Transverse colon (tissue), 4 donors: Measurements from ENCODE around the gene DOCK3. TPM values are rescaled to one million over a fixed set of nuclear protein-coding genes. Genes with fewer than 3 reads are reported as not detected.

ENCODE experiments used
- DNase-seq: peaks from one replicate; pipeline ENCODE4 v3.0.0-alpha.2; 2019
- H3K27ac ChIP-seq, 4 donors: fragments of 200-600 bp; sonication (generic); 2 replicates each; pipeline ENCODE4 v1.5.1; 2016 to 2018; ENCODE audit warnings: inconsistent platforms in 4 of 4
- H3K27me3 ChIP-seq: fragments of 200-600 bp; sonication (generic); 2 replicates; pipeline ENCODE4 v1.5.1; 2017; ENCODE audit warnings: inconsistent platforms
- H3K36me3 ChIP-seq, 4 donors: fragments of 200-600 bp; sonication (generic); 2 replicates each; pipeline ENCODE4 v1.5.1; 2017 to 2019; ENCODE audit warnings: inconsistent platforms in 4 of 4
- H3K4me1 ChIP-seq, 4 donors: fragments of 200-600 bp; sonication (generic); 2 replicates each; pipeline ENCODE4 v1.5.1; 2017 to 2020; ENCODE audit warnings: inconsistent platforms in 4 of 4
- H3K4me3 ChIP-seq, 4 donors: fragments of 200-600 bp; sonication (generic); 1 replicate in 1 of 4; 2 replicates in 3 of 4; pipeline versions ENCODE4 v1.5.1 to v1.6.1; 2017 to 2019; ENCODE audit warnings: inconsistent platforms in 4 of 4
- H3K9me3 ChIP-seq, 2 donors: fragments of 200-600 bp; sonication (generic); 2 replicates each; pipeline ENCODE4 v1.5.1; 2017 to 2019; ENCODE audit warnings: inconsistent platforms in 2 of 2
- EP300 ChIP-seq: sonication (generic); formaldehyde crosslinking; IDR thresholded peaks from one replicate; pipeline ENCODE4 v1.6.1; 2017; ENCODE audit warnings: antibody characterized with exemption, low read depth
- POLR2A ChIP-seq: fragments of 450-650 bp; IDR thresholded peaks from one replicate; pipeline ENCODE4 v1.6.1; 2016; ENCODE audit warnings: antibody characterized with exemption, mild to moderate bottlenecking, moderate library complexity
- POLR2AphosphoS5 ChIP-seq, 3 donors: sonication (generic); formaldehyde crosslinking; IDR thresholded peaks; one replicate each; pipeline ENCODE4 v1.6.1; 2016; ENCODE audit warnings: antibody characterized with exemption in 3 of 3
- WGBS, 2 donors: methylation state at CpG; one replicate each; pipeline ENCODE4 v1.1.5; 2018; ENCODE audit warnings: low coverage in 1 of 2; 5-methylcytosine and 5-hydroxymethylcytosine counted together
- in situ Hi-C, 4 donors: fragments of 200-750 bp; cut with MboI; loops; one replicate each; pipeline versions ENCODE4 v1.15.0 to v1.15.1; 2017; ENCODE audit warnings: low sequenced_read_pairs in 3 of 4, low pct_ligation_motif_present in 1 of 4, low pct_unique_long_range_greater_than_20kb in 1 of 4
- intact Hi-C: fragments of 100-400 bp; cut with DNase I; formaldehyde crosslinking; loops from one replicate; pipeline ENCODE4 v1.15.1; 2023; ENCODE audit warnings: low total_unique reads
- total RNA-seq, 4 donors: library from RNA; depleted of rRNA; stranded (reverse); fragments of >200 nt; gene quantifications; one replicate each; pipeline ENCODE4 v1.1.0, GENCODE V29; 2016
- TF ChIP-seq, protein P1 (sequence below), 5 experiments: fragments of 200-600 bp in 3 of 5; fragments of 450-650 bp in 2 of 5; sonication (generic) in 3 of 5; IDR thresholded peaks; 1 replicate in 2 of 5; 2 replicates in 3 of 5; pipeline ENCODE4 v1.5.1; 2016 to 2017; ENCODE audit warnings: antibody characterized with exemption in 5 of 5, inconsistent platforms in 3 of 5, mild to moderate bottlenecking in 2 of 5, moderate library complexity in 1 of 5

The DOCK3 gene
- total RNA-seq, 4 donors from 2014 or later, result 0.41 to 0.75 (median 0.62) TPM

DNA sequence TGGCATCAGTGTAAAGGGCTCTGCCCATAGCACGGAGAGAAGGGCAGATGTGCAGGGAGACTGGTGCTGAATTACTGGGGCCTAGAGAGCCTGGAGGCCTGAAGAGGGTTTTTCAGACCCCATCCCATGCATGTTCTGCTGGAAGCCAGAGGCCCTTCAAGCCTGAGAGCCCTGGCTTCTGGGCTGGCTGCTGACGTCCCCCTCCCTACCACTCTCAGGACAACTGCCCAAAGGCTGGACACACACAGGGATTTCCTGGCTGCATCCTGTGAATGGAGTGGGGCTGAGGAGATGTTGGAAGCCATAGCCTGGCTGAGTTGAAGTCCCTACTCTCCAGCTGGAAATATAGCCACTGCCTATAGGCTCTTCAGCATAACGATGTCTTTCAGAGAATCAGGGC lies 16.9 kb upstream of the DOCK3 start:
- H3K27me3 ChIP-seq, result no peaks in the 10 kb centered on the region
- no peaks in the 10 kb centered on the region for H3K36me3 ChIP-seq
- TF ChIP-seq, protein P1, sequence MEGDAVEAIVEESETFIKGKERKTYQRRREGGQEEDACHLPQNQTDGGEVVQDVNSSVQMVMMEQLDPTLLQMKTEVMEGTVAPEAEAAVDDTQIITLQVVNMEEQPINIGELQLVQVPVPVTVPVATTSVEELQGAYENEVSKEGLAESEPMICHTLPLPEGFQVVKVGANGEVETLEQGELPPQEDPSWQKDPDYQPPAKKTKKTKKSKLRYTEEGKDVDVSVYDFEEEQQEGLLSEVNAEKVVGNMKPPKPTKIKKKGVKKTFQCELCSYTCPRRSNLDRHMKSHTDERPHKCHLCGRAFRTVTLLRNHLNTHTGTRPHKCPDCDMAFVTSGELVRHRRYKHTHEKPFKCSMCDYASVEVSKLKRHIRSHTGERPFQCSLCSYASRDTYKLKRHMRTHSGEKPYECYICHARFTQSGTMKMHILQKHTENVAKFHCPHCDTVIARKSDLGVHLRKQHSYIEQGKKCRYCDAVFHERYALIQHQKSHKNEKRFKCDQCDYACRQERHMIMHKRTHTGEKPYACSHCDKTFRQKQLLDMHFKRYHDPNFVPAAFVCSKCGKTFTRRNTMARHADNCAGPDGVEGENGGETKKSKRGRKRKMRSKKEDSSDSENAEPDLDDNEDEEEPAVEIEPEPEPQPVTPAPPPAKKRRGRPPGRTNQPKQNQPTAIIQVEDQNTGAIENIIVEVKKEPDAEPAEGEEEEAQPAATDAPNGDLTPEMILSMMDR (IDR thresholded peaks at IDR 0.05), result no peak
- TF ChIP-seq POLR2AphosphoS5 (IDR thresholded peaks at IDR 0.05) (no peak), EP300 (no peak), POLR2A (no peak)
- H3K9me3 ChIP-seq, result no peaks in the 10 kb centered on the region
- 67 to 92% methylated on average over 1 to 3 of the region's 3 CpGs for WGBS, 2 donors
- in situ Hi-C loops (no loop called here), intact Hi-C loops (no loop called here)
- no peak for DNase-seq
- H3K4me3 ChIP-seq, result no peak overlapping the region
- H3K4me1 ChIP-seq, result no peaks in the 10 kb centered on the region
- H3K27ac ChIP-seq, result no peak overlapping the region

DNA sequence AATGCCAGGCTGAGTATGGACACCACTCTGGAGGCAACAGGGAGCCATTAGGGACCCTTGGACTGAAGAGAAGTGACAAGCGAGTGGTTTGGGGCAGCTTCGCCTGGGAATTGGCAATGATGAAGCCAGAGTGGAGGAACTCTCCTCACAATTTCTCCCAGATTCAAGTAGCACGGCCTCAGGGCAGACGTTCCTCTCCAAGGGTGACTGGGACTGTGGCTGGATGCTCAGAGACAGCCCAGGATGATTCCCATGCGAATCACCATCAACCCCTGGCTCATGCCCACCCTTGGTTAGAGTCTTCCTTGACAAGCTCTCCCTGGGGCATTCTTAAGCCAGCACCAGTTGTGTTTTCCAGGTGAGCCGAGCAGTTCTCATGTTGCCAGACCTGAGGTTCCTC lies 16.3 kb upstream of the DOCK3 start:
- no peaks in the 10 kb centered on the region for H3K4me1 ChIP-seq
- H3K4me3 ChIP-seq, result no peak overlapping the region
- WGBS, 2 donors, result 81% methylated on average over 6 of the region's 6 CpGs; no CpG with 5 or more reads in 1 of the 2 donors
- no peaks in the 10 kb centered on the region for H3K27me3 ChIP-seq
- H3K27ac ChIP-seq, result no peak overlapping the region
- intact Hi-C loops, result no loop called here
- TF ChIP-seq POLR2AphosphoS5 (IDR thresholded peaks at IDR 0.05) (no peak), POLR2A (no peak), EP300 (no peak)
- TF ChIP-seq, protein P1 (IDR thresholded peaks at IDR 0.05), result no peak
- DNase-seq, result no peak
- in situ Hi-C loops, result no loop called here
- H3K9me3 ChIP-seq, result no peaks in the 10 kb centered on the region
- H3K36me3 ChIP-seq, result no peaks in the 10 kb centered on the region

DNA sequence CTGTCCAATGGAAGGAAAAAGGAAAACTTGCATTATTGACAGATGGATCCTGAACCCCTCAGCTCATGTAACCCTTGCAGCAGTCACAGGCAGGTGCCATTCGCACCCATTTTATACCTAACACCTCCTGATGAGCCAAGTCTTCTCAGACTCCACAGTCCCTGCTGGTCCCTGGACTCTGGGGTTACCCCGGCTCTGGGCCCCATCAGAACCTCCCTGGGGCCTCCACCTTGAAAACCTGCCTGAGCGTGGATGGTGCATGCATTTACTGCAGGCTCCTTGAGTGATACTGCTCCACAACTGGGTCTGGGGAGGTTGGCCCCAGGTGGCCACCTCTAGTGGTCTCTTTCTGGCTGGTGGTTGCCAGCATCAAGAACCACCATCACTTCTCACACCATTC lies 15.9 kb upstream of the DOCK3 start:
- intact Hi-C loops, result no loop called here
- no peak overlapping the region for H3K4me3 ChIP-seq
- WGBS, 2 donors, result 97% methylated on average over 3 of the region's 3 CpGs; no CpG with 5 or more reads in 1 of the 2 donors
- no peak for DNase-seq
- no peaks in the 10 kb centered on the region for H3K4me1 ChIP-seq
- H3K27me3 ChIP-seq, result no peaks in the 10 kb centered on the region
- no peaks in the 10 kb centered on the region for H3K9me3 ChIP-seq
- no peak overlapping the region for H3K27ac ChIP-seq
- H3K36me3 ChIP-seq, result no peaks in the 10 kb centered on the region
- TF ChIP-seq, protein P1 (IDR thresholded peaks at IDR 0.05), result no peak
- TF ChIP-seq POLR2A (no peak), POLR2AphosphoS5 (IDR thresholded peaks at IDR 0.05) (no peak), EP300 (no peak)
- in situ Hi-C loops, result no loop called here

DNA sequence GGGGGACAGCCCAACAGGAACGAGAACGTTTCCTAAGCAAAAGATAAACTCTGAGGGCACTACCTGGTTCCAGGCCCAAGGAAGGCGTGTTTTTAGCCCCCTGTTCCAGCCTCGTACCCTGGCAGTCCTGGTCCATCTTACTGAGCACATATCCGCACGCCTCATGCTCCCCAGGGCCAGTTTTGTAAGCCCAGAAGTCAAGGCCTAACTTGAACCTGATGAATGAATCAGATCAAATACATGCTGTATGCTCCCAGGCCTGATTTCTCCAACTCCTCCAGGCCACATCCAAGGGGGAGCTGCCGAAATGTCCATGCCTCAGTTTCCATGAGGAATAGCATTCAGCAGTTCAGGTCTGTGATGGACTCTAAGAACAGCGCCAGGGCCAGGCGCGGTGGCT lies 14.3 kb upstream of the DOCK3 start:
- Histone ChIP-seq H3K36me3 (no peaks in the 10 kb centered on the region), H3K27ac (no peak overlapping the region), H3K27me3 (no peaks in the 10 kb centered on the region), H3K4me1 (no peaks in the 10 kb centered on the region), H3K4me3 (no peak overlapping the region), H3K9me3 (no peaks in the 10 kb centered on the region)
- 88% methylated on average over 10 of the region's 10 CpGs; no CpG with 5 or more reads in 1 of the 2 donors for WGBS, 2 donors
- in situ Hi-C loops (no loop called here), intact Hi-C loops (no loop called here)
- peak; percentile 3 for DNase-seq
- TF ChIP-seq POLR2A, result no peak
- TF ChIP-seq POLR2AphosphoS5 (IDR thresholded peaks at IDR 0.05), result no peak
- TF ChIP-seq, protein P1 (IDR thresholded peaks at IDR 0.05), result no peak
- no peak for TF ChIP-seq EP300
